ENCODE measurements around the gene KIF21B.
A peak's percentile ranks its signal among the peaks of the same experiment; 100 is the strongest.

The KIF21B gene

GRCh38 chr1:201023517-201023902, at the start of gene KIF21B:
KIF21B (minus strand) TSS chr1:201023714; CDS start chr1:201023383, 331 bp downstream.
- peak; percentile 92 for DNase-seq

- no peak for DNase-seq
Observed at GRCh38 chr1:201072922-201073321, 49.4 kb upstream of the KIF21B start.

GRCh38 chr1:201072149-201072548, 48.6 kb upstream of the KIF21B start:
- DNase-seq: no peak

GRCh38 chr1:201069636-201070035, 46.1 kb upstream of the KIF21B start:
- DNase-seq: no peak

- DNase-seq: no peak
Observed at GRCh38 chr1:201068976-201069375, 45.5 kb upstream of the KIF21B start.

GRCh38 chr1:201066986-201067385, 43.5 kb upstream of the KIF21B start:
- no peak for DNase-seq

- DNase-seq: no peak
Observed at GRCh38 chr1:201065686-201066085, 42.2 kb upstream of the KIF21B start.

- no peak for DNase-seq
Observed at GRCh38 chr1:201064806-201065205, 41.3 kb upstream of the KIF21B start.

GRCh38 chr1:201063145-201063544, 39.6 kb upstream of the KIF21B start:
- no peak for DNase-seq

- DNase-seq: no peak
Observed at GRCh38 chr1:201062511-201063091, 39.1 kb upstream of the KIF21B start.

GRCh38 chr1:201061886-201062285, 38.4 kb upstream of the KIF21B start:
- DNase-seq: no peak

- DNase-seq: no peak
Observed at GRCh38 chr1:201061049-201061448, 37.5 kb upstream of the KIF21B start.

- DNase-seq: no peak
Observed at GRCh38 chr1:201060586-201060985, 37.1 kb upstream of the KIF21B start.

GRCh38 chr1:201059871-201060555, 36.5 kb upstream of the KIF21B start:
- DNase-seq: no peak

GRCh38 chr1:201059401-201059800, 35.9 kb upstream of the KIF21B start:
- no peak for DNase-seq

- no peak for DNase-seq
Observed at GRCh38 chr1:201054091-201054543, 30.6 kb upstream of the KIF21B start.

GRCh38 chr1:201053155-201053860, 29.8 kb upstream of the KIF21B start:
- DNase-seq: no peak

GRCh38 chr1:201051399-201051798, 27.9 kb upstream of the KIF21B start:
- no peak for DNase-seq

GRCh38 chr1:201050515-201051277, 27.2 kb upstream of the KIF21B start:
- no peak for DNase-seq

GRCh38 chr1:201049248-201049831, 25.8 kb upstream of the KIF21B start:
- DNase-seq: no peak

GRCh38 chr1:201048521-201048920, 25.0 kb upstream of the KIF21B start:
- no peak for DNase-seq

GRCh38 chr1:201044119-201044518, 20.6 kb upstream of the KIF21B start:
- no peak for DNase-seq
